NCI-H1048 (cell line): ENCODE data around the gene VEGFD.

Experiments used
- DNase-seq: peaks from one replicate; lab custom pipeline; 2025; lab: John Stamatoyannopoulos, UW

Gene VEGFD

GRCh38 chrX:15359701-15360100, 24.5 kb downstream of the VEGFD start:
- DNase-seq = no peak

DNA sequence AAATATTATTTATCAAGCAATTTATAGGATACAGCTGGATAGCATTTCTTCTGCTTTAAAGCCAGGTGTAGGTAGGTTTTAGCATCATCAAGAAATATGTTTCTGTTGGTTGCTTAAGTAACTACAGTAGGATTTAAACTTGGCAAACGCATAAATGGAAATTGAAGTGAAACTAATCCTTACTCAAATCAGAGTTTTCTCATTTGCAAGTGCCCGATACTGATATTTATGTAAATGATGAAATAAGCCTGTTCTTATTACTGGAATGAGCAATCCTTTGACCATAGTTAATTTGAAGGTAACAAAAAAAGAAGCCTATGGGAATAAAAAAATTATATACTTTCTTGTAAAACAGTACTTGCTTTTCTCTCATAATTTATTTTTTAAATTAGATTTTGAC, 25.7 kb downstream of the VEGFD start:
- DNase-seq = no peak

DNA sequence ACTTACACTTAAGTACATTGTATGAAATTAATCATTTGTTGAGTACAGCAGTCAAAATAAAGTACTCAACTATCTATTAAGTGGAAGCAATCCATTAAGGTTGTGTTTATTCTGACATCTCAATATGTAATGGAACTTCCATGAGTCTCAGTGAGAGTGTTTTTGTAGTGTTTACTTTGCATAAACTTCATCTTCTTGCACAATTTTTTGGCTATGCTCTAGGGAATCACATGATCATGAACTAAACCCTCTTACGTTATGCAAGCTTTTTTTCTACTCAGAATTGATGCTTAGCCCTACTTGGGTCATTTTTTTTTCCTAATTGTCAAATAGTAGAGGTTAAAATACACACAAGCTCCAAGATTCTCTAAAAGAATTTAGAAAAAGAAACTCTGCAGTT, 27.8 kb downstream of the VEGFD start:
- no peak for DNase-seq

GRCh38 chrX:15350329-15350996, 33.8 kb downstream of the VEGFD start:
- no peak for DNase-seq

DNA sequence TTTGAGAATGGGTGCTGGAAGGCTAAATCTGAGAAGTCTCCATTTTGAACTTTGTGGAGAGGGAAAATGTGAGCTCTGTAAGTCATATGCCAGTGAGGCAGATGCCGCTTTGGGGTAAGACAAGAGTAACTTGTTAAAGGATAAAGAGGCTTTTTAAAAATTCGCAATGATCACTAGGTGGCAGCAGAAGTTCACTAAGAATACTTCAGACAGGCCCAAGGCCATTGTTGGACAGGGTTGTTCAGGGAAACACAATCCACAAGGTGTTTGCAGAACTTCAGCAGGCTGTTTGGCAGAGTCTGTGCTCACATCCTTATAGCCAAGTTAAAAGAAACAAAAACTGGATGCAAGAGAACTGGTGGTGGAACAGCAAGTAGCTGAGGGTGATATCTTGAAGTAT, 35.2 kb downstream of the VEGFD start:
- DNase-seq = peak; percentile 31

GRCh38 chrX:15345976-15346375, 38.2 kb downstream of the VEGFD start:
- no peak for DNase-seq

- no peak for DNase-seq
Observed at GRCh38 chrX:15344106-15344505, 40.1 kb downstream of the VEGFD start.

DNA sequence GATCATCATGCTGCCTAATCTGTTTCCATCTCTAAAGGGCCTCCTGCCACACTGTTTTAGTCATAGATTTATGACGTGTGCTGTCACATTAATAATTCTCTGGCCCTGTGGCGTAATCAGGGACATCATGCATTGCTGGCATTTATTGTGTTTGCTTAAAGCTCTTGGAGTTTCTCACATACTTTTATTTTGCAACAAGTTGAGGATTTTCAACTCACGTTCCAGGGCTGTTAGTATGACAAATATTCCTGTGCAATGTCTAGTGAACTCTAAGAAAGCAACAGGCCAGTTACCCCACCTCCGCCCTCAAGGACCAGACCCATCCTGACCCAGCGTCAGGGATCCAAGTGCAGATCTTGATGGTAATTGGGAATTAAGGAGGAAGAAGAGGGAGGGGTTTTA, 41.1 kb downstream of the VEGFD start:
- no peak for DNase-seq

- DNase-seq = no peak
Observed at GRCh38 chrX:15340867-15341266, 43.3 kb downstream of the VEGFD start.

DNA sequence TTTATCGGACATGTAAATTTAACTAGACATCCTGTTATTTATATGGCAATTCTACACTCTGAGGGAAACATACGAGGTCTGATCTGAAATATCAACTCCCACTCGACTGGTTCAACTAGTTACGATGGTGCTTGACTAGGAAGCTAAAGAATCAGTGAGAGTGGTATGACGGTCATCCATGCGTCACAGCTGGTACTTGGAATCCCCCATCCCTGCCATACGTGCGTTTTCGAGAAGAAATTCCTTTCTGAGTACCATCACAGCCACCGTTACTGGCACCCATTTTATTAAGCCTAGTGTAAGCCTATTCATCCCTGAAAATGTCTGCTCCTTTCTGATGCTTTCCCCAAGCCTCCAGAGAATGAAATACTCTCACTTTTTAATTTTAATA, 48.2 kb downstream of the VEGFD start:
- no peak for DNase-seq

- DNase-seq = peak; percentile 73
Observed at GRCh38 chrX:15335135-15336022, 48.8 kb downstream of the VEGFD start, which contains the start of gene PIGA. PIGA (minus strand) TSS chrX:15335523; CDS start chrX:15331930, 3,593 bp downstream.

GRCh38 chrX:15334561-15334960, 49.7 kb downstream of the VEGFD start:
- DNase-seq = no peak

GRCh38 chrX:15328821-15329220, 55.4 kb downstream of the VEGFD start:
- DNase-seq = no peak

GRCh38 chrX:15328131-15328530, 56.1 kb downstream of the VEGFD start:
- DNase-seq = no peak

DNA sequence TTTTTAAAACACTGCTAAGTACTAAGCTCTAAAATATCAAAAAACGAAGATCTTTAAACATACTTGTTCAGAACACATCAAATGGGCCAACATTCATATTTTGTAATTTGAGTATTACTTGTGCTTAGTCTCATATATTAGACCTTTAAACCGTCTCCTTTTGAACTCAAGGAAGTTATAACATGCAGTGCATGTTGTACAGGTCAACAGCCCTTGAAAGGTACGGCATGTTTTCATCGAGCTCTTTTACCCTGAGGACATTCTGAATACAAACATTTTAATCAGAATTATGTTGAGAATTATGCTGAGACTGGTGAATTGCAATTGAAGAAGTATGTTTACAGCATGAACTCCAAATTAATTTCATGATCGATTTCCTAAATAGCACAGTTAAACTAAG, 61.7 kb downstream of the VEGFD start:
- no peak for DNase-seq

- no peak for DNase-seq
Observed at GRCh38 chrX:15322072-15322471, 62.1 kb downstream of the VEGFD start.

DNA sequence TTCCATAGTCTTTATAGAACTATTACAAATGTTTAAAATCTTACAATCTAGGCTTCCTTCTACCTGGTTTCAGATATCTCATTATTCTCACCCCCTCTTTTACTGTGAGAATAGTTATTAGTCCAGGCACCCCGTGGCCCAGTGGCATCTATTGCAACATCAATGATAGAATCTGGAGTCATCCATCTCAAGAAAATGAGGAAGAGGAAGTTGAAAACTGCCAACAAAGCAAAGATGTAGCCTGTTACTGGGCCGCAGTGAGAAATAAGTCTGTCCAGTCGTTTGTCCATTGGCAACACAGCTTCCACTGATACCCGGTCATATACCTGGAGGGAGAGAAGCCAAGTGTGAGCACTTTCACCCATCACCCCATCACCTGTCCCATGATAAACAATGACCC, 62.8 kb downstream of the VEGFD start:
- no peak for DNase-seq

GRCh38 chrX:15320297-15320696, 63.9 kb downstream of the VEGFD start:
- no peak for DNase-seq

DNA sequence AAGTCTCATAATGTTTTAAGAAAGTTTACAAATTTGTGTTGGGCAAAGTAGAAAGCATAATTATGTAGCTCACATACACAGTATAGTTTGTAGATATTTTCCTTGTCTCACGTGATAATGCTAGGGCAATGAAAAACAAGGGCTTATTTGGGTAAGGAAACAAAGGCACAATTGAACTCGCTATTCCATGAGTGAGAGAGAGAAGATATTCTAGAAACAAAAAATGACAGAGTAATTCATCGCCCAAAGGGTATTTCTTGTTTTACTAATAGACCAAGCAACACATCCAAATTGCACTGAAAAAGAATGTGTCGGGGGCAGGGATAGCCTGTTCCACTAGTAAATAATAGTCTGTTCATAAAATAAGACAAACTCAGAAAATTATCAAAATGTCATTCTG, 65.1 kb downstream of the VEGFD start:
- DNase-seq = peak; percentile 20

DNA sequence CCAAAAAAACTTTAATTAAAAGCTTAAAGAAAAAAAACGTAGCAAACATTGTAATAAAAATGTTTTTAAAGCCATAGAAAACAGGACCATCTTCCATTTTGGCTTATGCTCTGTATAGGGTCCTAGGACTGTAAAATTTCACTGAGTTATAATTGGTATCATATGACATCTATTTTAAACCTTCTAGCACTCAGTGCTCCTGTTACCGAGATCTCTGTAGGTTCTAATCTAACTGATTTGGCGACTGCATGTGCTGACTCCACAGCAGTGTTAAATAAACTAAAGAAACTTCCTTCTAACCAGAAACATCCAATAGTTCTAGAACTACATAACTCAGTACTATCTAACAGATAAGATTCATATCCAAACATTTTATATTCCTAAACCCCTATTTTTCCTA, 68.7 kb downstream of the VEGFD start, which contains the start of gene ASB11:
Gene ASB11, minus strand, starts transcription at position 132 of the 400 bp plus-strand sequence. Its CDS starts 35 bp downstream, at position 97.
- no peak for DNase-seq

- DNase-seq = no peak
Observed at GRCh38 chrX:15314472-15314871, 69.7 kb downstream of the VEGFD start.

- no peak for DNase-seq
Observed at GRCh38 chrX:15311119-15311518, 73.1 kb downstream of the VEGFD start.

- no peak for DNase-seq
Observed at GRCh38 chrX:15310117-15310516, 74.1 kb downstream of the VEGFD start.
